C4-2B (cell line): ENCODE data around the gene SMIM11.

ENCODE experiments used
- ZFX ChIP-seq: fragments of 450-650 bp; IDR thresholded peaks from 2 replicates; pipeline ENCODE4 v1.6.1; 2017
- TF ChIP-seq, protein P1 (sequence below): fragments of 450-650 bp; conservative IDR thresholded peaks from 2 replicates; pipeline ENCODE4 v1.5.1; 2017; ENCODE audit warnings: mild to moderate bottlenecking

DNA sequence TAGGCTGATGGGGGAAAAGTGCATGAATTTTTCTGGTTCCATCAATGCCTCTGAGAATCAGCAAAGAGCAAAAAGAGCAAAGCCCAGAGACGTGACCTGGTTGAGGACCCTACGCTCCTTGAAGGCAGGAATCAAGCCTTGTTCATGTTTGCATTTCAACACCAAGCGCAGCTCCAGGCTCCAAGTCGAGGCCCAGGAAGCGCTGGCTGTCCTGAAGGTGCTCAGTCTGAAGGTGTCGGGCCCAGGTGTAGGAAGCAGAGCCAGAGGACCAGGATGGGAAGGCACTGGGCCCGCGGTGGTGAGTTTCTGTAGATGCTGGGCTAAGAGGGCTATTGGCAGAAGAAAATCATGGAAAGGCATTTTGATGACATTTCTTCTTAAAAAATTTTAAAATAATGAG, 37.1 kb upstream of the SMIM11 start:
- TF ChIP-seq, protein P1, sequence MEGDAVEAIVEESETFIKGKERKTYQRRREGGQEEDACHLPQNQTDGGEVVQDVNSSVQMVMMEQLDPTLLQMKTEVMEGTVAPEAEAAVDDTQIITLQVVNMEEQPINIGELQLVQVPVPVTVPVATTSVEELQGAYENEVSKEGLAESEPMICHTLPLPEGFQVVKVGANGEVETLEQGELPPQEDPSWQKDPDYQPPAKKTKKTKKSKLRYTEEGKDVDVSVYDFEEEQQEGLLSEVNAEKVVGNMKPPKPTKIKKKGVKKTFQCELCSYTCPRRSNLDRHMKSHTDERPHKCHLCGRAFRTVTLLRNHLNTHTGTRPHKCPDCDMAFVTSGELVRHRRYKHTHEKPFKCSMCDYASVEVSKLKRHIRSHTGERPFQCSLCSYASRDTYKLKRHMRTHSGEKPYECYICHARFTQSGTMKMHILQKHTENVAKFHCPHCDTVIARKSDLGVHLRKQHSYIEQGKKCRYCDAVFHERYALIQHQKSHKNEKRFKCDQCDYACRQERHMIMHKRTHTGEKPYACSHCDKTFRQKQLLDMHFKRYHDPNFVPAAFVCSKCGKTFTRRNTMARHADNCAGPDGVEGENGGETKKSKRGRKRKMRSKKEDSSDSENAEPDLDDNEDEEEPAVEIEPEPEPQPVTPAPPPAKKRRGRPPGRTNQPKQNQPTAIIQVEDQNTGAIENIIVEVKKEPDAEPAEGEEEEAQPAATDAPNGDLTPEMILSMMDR: no peak
- no peak for TF ChIP-seq ZFX
